H1 (cell line): ENCODE measurements around the gene PDE4C.

Experiments used
- BRCA1 ChIP-seq: IDR thresholded peaks from 2 replicates; pipeline ENCODE4 v1.6.1; 2012; ENCODE audit warnings: low read depth, low read length, improper control_type of control experiment
- CBX8 ChIP-seq: fragments of 300-800, 300-1000 bp; sonication (generic); IDR thresholded peaks from 2 replicates; pipeline ENCODE4 v1.7.1; 2016; ENCODE audit warnings: low read depth, low read length, borderline replicate concordance
- CTCF ChIP-seq, 3 experiments: IDR thresholded peaks; 1 replicate in 2 of 3; 2 replicates in 1 of 3; pipeline versions ENCODE4 v1.5.1 to v1.6.1; 2011; ENCODE audit warnings: low read length in 3 of 3, mild to moderate bottlenecking in 3 of 3, inconsistent platforms in 2 of 3, low read depth in 1 of 3, moderate library complexity in 1 of 3; ENCODE audit not compliant: insufficient read depth in 1 of 3; ENCODE audit errors: control extremely low read depth in 1 of 3
- E2F6 ChIP-seq: IDR thresholded peaks from 2 replicates; pipeline ENCODE4 v1.6.1; 2012; ENCODE audit warnings: inconsistent platforms
- FOSL1 ChIP-seq: IDR thresholded peaks from 2 replicates; pipeline ENCODE4 v1.6.1; 2011; ENCODE audit warnings: mild to moderate bottlenecking, low read depth, low read length, moderate library complexity; ENCODE audit not compliant: insufficient read depth
- KDM5A ChIP-seq: fragments of 200-600 bp; IDR thresholded peaks from 2 replicates; pipeline ENCODE4 v1.7.1; 2012; ENCODE audit warnings: mild to moderate bottlenecking, low read length, inconsistent platforms, mixed read lengths
- PHF8 ChIP-seq: fragments of 200-600 bp; sonication (generic); conservative IDR thresholded peaks from 2 replicates; pipeline ENCODE4 v1.7.1; 2012; ENCODE audit warnings: low read depth, mild to moderate bottlenecking, inconsistent platforms, low read length, moderate library complexity
- RAD21 ChIP-seq, 2 experiments: IDR thresholded peaks in 1 of 2; conservative IDR thresholded peaks in 1 of 2; 2 replicates each; pipeline ENCODE4 v1.6.1; 2011; ENCODE audit warnings: low read depth in 2 of 2, low read length in 2 of 2, improper control_type of control experiment in 1 of 2, inconsistent platforms in 1 of 2, mild to moderate bottlenecking in 1 of 2, moderate library complexity in 1 of 2
- SIN3A ChIP-seq, 2 experiments: IDR thresholded peaks in 1 of 2; conservative IDR thresholded peaks in 1 of 2; 2 replicates each; pipeline ENCODE4 v1.6.1; 2011 to 2012; ENCODE audit warnings: low read length in 2 of 2, improper control_type of control experiment in 1 of 2, low read depth in 1 of 2, mild to moderate bottlenecking in 1 of 2

- TF ChIP-seq KDM5A = no peak
- no peak for TF ChIP-seq PHF8
- no peak for TF ChIP-seq CBX8
- TF ChIP-seq RAD21 (IDR thresholded peaks at IDR 0.05 in 1 of 2, conservative IDR thresholded peaks at IDR 0.05 in 1 of 2; ENCODE audit: low read depth in 2 of 2, low read length in 2 of 2) = no peak
- no peak for TF ChIP-seq E2F6
- TF ChIP-seq CTCF (IDR thresholded peaks at IDR 0.05; ENCODE audit: control extremely low read depth in 1 of 3, insufficient read depth in 1 of 3, low read depth in 1 of 3, low read length in 3 of 3) = no peak
- TF ChIP-seq FOSL1 = no peak
- TF ChIP-seq SIN3A (conservative IDR thresholded peaks at IDR 0.05 in 1 of 2, IDR thresholded peaks at IDR 0.05 in 1 of 2; ENCODE audit: low read depth in 1 of 2, low read length in 2 of 2) = no peak
- TF ChIP-seq BRCA1 = no peak
These were observed 48.1 kb upstream of the PDE4C start, which contains the start of gene IQCN for GRCh38 chr19:18274219-18274780.
